PC-3 (cell line): ENCODE data around the gene RYR2.

Experiments
- CTCF ChIP-seq: fragments of 300-600 bp; sonication (generic); conservative IDR thresholded peaks from 2 replicates; pipeline ENCODE4 v1.5.1; 2017; ENCODE audit warnings: antibody characterized with exemption, low read depth, mild to moderate bottlenecking, low read length
- EZH2 ChIP-seq: fragments of 300-600 bp; sonication (generic); IDR thresholded peaks from one replicate; pipeline ENCODE4 v1.6.1; 2017; ENCODE audit warnings: antibody characterized with exemption, mild to moderate bottlenecking, low read length; ENCODE audit not compliant: unreplicated experiment
- EZH2phosphoT487 ChIP-seq: fragments of 300-600 bp; sonication (generic); IDR thresholded peaks from 2 replicates; pipeline ENCODE4 v1.6.1; 2018; ENCODE audit warnings: mild to moderate bottlenecking, antibody characterized with exemption, low read length, borderline replicate concordance

GRCh38 chr1:237105826-237106225, 63.8 kb downstream of the RYR2 start:
- TF ChIP-seq EZH2phosphoT487 (no peak), CTCF (no peak), EZH2 (no peak)
